RWPE2 (cell line): Measurements from ENCODE around the gene ME2.
"Not testable (repeated sequence)": the region's sequence is repeated elsewhere in the genome, so short reads cannot be mapped to it uniquely, and the experiment has no call there.

Experiments
- ATAC-seq: fragments of 200-7000 bp; cut with Tn5 transposase; 3 replicates; pipeline ENCODE4 v1.9.1; 2021; ENCODE audit warnings: low read depth
- DNase-seq: peaks from one replicate; pipeline ENCODE4 v3.0.0-alpha.2; 2020; ENCODE audit warnings: low spot score
- H3K27ac ChIP-seq: fragments of 450-650 bp; 2 replicates; pipeline ENCODE4 v1.5.1; 2017; ENCODE audit warnings: mild to moderate bottlenecking; ENCODE audit not compliant: poor library complexity, severe bottlenecking
- H3K27me3 ChIP-seq: fragments of 250-450 bp; sonication (Bioruptor Pico); 2 replicates; pipeline ENCODE4 v1.5.1; 2021; ENCODE audit warnings: mild to moderate bottlenecking, moderate library complexity; ENCODE audit not compliant: insufficient read depth, poor library complexity, severe bottlenecking
- H3K36me3 ChIP-seq: fragments of 250-450 bp; sonication (Bioruptor Pico); 2 replicates; pipeline ENCODE4 v1.5.1; 2020; ENCODE audit warnings: low read depth, mild to moderate bottlenecking, moderate library complexity
- H3K4me1 ChIP-seq: fragments of 250-450 bp; sonication (Bioruptor Pico); 2 replicates; pipeline ENCODE4 v1.5.1; 2021; ENCODE audit warnings: mild to moderate bottlenecking, moderate library complexity; ENCODE audit not compliant: insufficient read depth, poor library complexity, severe bottlenecking
- H3K4me3 ChIP-seq: fragments of 250-450 bp; sonication (Bioruptor Pico); 2 replicates; pipeline ENCODE4 v1.5.1; 2021; ENCODE audit warnings: mild to moderate bottlenecking, moderate library complexity; ENCODE audit not compliant: severe bottlenecking
- H3K9me3 ChIP-seq: fragments of 250-450 bp; sonication (Bioruptor Pico); 2 replicates; pipeline ENCODE4 v1.5.1; 2021; ENCODE audit warnings: mild to moderate bottlenecking, moderate library complexity; ENCODE audit not compliant: severe bottlenecking
- CTCF ChIP-seq: fragments of 450-650 bp; IDR thresholded peaks from one replicate; pipeline ENCODE4 v1.5.1; 2017; ENCODE audit warnings: mild to moderate bottlenecking, moderate library complexity; ENCODE audit not compliant: poor library complexity, severe bottlenecking

ME2 gene

DNA sequence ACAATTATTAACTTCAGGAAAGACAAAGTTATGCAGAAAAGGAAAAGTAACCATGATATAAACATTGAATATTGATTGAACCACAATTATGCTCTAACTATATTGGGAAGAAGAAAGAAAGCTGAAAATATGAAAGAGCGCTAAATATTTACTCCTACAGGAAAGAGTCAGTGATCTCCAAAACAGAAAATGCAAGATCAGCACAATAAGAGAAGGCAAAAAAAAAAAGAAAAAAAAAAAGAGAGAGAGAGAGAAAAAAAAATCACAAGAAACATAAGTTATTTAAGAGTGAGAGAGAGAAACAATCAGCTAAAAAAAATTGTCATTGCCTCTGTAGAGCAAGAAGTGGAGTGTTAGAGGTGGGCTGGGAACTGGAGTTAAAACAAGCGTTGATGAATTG, 60.0 kb downstream of the ME2 start:
- H3K27me3 ChIP-seq = no peaks in the 10 kb centered on the region
- no peak overlapping the region for H3K4me3 ChIP-seq
- H3K4me1 ChIP-seq = no peaks in the 10 kb centered on the region
- no peak overlapping the region for H3K27ac ChIP-seq
- no peaks in the 10 kb centered on the region for H3K9me3 ChIP-seq
- no peak for TF ChIP-seq CTCF
- DNase-seq (no peak), ATAC-seq (no peak)
- H3K36me3 ChIP-seq = 0 out of 2 replicates have a peak, but pooled peaks cover 3% of the 10 kb centered on the region

DNA sequence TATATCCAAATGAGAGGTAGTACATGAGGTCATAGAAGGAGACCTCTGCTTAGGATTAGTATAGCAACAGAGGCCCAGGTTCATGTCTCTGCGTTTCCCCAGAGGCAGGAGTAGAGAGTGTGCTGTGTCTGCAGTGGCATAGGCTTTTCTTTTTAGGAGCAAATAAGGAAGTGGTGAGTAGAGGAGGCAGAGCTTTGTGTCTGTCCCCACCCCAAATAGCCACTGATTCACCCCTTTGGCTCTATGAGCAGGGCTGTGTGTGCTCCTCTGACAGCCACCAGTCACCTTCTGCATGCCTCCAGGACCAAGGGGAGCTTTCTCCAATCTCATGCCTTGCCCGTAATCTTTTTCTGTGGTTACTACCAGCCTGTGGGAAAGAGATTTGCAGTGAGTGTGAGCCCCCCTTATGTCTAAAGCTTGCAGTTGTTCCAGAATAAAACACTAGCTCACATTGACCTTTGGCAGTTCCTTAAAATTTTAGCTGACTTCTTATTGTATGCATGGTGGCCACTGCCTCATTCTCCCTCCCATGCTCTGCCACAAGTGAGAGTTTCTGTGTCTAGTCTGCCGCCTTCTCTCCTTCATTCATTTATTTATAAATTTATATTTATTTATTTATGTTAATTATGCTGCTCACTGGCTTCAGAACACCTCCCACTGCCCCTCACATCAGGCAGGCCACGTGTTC, 65.5 kb downstream of the ME2 start:
- no peaks in the 10 kb centered on the region for H3K27me3 ChIP-seq
- TF ChIP-seq CTCF = no peak
- no peaks in the 10 kb centered on the region for H3K9me3 ChIP-seq
- H3K36me3 ChIP-seq = peaks cover 3% of the 10 kb centered on the region; the same call in 1 of the 2 replicates
- H3K4me1 ChIP-seq = no peaks in the 10 kb centered on the region
- DNase-seq (no peak), ATAC-seq (no peak)
- no peak overlapping the region for H3K4me3 ChIP-seq
- H3K27ac ChIP-seq = no peak overlapping the region

- not testable (repeated sequence) for H3K4me3 ChIP-seq, H3K4me1 ChIP-seq, H3K27ac ChIP-seq, H3K9me3 ChIP-seq, DNase-seq, ATAC-seq, H3K36me3 ChIP-seq, H3K27me3 ChIP-seq
Measured at GRCh38 chr18:50945918-50946317, 67.0 kb downstream of the ME2 start.

- Histone ChIP-seq H3K4me1 (no peaks in the 10 kb centered on the region), H3K36me3 (no peaks in the 10 kb centered on the region; the same call in 1 of the 2 replicates), H3K4me3 (no peak overlapping the region), H3K9me3 (no peaks in the 10 kb centered on the region), H3K27me3 (no peaks in the 10 kb centered on the region), H3K27ac (no peak overlapping the region)
- DNase-seq (no peak), ATAC-seq (no peak)
- no peak for TF ChIP-seq CTCF
Measured at GRCh38 chr18:50947899-50948298, 69.0 kb downstream of the ME2 start.

DNA sequence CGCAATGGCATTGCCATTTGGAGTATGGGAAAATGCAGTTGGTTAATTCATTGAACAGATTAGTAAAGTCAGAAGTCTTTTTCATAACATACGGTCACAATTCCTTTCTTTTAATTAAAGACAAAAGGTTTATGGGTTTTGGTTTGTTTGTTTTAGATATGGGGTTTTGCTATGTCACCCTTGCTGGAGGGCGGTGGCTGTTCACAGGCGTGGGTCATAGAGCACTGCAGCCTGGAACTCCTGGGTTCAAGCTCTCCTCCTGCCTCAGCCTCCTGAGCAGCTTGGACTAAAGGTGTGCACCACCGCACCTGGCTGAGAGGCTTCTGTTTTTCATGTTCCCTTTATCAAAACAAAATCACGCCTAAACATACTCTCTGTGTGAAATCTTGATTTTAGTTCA, 70.3 kb downstream of the ME2 start:
- DNase-seq = no peak
- no peak for ATAC-seq
- no peak overlapping the region for H3K4me3 ChIP-seq
- no peaks in the 10 kb centered on the region for H3K9me3 ChIP-seq
- H3K4me1 ChIP-seq = no peaks in the 10 kb centered on the region
- no peak for TF ChIP-seq CTCF
- no peaks in the 10 kb centered on the region for H3K27me3 ChIP-seq
- H3K27ac ChIP-seq = no peak overlapping the region
- no peaks in the 10 kb centered on the region; the same call in 1 of the 2 replicates for H3K36me3 ChIP-seq
